Dedifferentiated amniotic fluid mesenchymal stem cell (primary cell): Measurements from ENCODE around the gene TMEM92.

Experiments used
- DNase-seq: peaks from one replicate; pipeline ENCODE4 v3.0.0-alpha.2; 2016; ENCODE audit errors: extremely low spot score

TMEM92 gene

GRCh38 chr17:50328363-50329325 lies 54.4 kb downstream of the TMEM92 start:
- no peak for DNase-seq

- DNase-seq, result no peak
These were observed 55.5 kb downstream of the TMEM92 start for GRCh38 chr17:50329716-50330115.

- DNase-seq, result no peak
These were observed 56.0 kb downstream of the TMEM92 start for GRCh38 chr17:50330151-50330775.
